Lower leg skin (tissue), 3 donors: Measurements from ENCODE around the gene GRM5.
"Not testable (repeated sequence)": the region's sequence is repeated elsewhere in the genome, so short reads cannot be mapped to it uniquely, and the experiment has no call there.

Experiments
- POLR2A ChIP-seq, 2 donors: fragments of 450-650 bp; IDR thresholded peaks; one replicate each; pipeline ENCODE4 v1.6.1; 2016 to 2017; ENCODE audit warnings: antibody characterized with exemption in 2 of 2, mild to moderate bottlenecking in 1 of 2, moderate library complexity in 1 of 2
- TF ChIP-seq, protein P1 (sequence below), 3 donors: fragments of 450-650 bp; IDR thresholded peaks; one replicate each; pipeline ENCODE4 v1.5.1; 2016; ENCODE audit warnings: antibody characterized with exemption in 3 of 3, mild to moderate bottlenecking in 3 of 3, moderate library complexity in 2 of 3

DNA sequence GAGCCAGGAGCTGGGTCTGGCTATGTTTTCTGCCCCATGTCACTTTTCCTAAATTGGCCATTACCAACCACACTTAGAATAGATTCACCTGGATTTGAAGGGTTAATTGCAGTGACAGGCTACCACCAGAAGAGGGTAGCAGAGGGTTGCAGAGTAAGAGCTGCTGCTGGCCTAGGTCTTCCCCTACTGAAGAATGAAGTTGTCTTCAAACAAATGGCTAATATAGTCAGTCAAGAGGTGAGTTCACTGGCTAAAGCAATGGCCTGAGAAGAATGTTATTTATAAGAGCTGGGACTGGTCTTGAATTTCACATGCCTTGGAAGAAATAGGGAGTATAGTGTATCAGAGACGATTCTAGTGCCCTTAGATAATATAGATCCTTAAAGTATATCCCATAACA lies 32.2 kb upstream of the GRM5 start:
- TF ChIP-seq, protein P1, sequence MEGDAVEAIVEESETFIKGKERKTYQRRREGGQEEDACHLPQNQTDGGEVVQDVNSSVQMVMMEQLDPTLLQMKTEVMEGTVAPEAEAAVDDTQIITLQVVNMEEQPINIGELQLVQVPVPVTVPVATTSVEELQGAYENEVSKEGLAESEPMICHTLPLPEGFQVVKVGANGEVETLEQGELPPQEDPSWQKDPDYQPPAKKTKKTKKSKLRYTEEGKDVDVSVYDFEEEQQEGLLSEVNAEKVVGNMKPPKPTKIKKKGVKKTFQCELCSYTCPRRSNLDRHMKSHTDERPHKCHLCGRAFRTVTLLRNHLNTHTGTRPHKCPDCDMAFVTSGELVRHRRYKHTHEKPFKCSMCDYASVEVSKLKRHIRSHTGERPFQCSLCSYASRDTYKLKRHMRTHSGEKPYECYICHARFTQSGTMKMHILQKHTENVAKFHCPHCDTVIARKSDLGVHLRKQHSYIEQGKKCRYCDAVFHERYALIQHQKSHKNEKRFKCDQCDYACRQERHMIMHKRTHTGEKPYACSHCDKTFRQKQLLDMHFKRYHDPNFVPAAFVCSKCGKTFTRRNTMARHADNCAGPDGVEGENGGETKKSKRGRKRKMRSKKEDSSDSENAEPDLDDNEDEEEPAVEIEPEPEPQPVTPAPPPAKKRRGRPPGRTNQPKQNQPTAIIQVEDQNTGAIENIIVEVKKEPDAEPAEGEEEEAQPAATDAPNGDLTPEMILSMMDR (IDR thresholded peaks at IDR 0.05) = not testable (repeated sequence)
- not testable (repeated sequence) for TF ChIP-seq POLR2A (IDR thresholded peaks at IDR 0.05)
